Lung (tissue), 12 donors: Measurements from ENCODE around the gene ALPK1. TPM values are rescaled to one million over a fixed set of nuclear protein-coding genes. Genes with fewer than 3 reads are reported as not detected.
A peak's percentile ranks its signal among the peaks of the same experiment; 100 is the strongest.

Experiments
- ATAC-seq: fragments of 200-7000 bp; cut with Tn5 transposase; one replicate; pipeline ENCODE4 v1.9.1; 2020; ENCODE audit warnings: moderate number of reproducible peaks; ENCODE audit not compliant: insufficient read depth, low FRiP score
- DNase-seq, 3 donors: peaks; one replicate each; pipeline ENCODE4 v3.0.0-alpha.2; 2013 to 2017
- H3K27ac ChIP-seq, 2 donors: one replicate each; pipeline ENCODE4 v1.5.1; 2013; ENCODE audit warnings: mild to moderate bottlenecking in 2 of 2, moderate library complexity in 2 of 2, control low read depth in 1 of 2, inconsistent platforms in 1 of 2, low read depth in 1 of 2, low read length in 1 of 2
- H3K27me3 ChIP-seq, 3 donors: one replicate each; pipeline ENCODE4 v1.5.1; 2013; ENCODE audit warnings: low read length in 2 of 3; ENCODE audit not compliant: control insufficient read depth in 3 of 3, insufficient read depth in 3 of 3
- H3K36me3 ChIP-seq, 4 donors: one replicate each; pipeline ENCODE4 v1.5.1; 2013; ENCODE audit warnings: low read length in 4 of 4, mild to moderate bottlenecking in 1 of 4, moderate library complexity in 1 of 4; ENCODE audit not compliant: control insufficient read depth in 4 of 4, insufficient read depth in 4 of 4
- H3K4me1 ChIP-seq, 5 donors: one replicate each; pipeline ENCODE4 v1.5.1; 2013; ENCODE audit warnings: low read length in 5 of 5, mild to moderate bottlenecking in 2 of 5, moderate library complexity in 1 of 5; ENCODE audit not compliant: control insufficient read depth in 5 of 5, insufficient read depth in 5 of 5
- H3K4me3 ChIP-seq: one replicate; pipeline ENCODE4 v1.5.1; 2013; ENCODE audit warnings: mild to moderate bottlenecking, control low read depth, moderate library complexity
- H3K9ac ChIP-seq, 2 donors: one replicate each; pipeline ENCODE4 v1.5.1; 2013; ENCODE audit warnings: low read length in 2 of 2, control low read depth in 1 of 2; ENCODE audit not compliant: insufficient read depth in 1 of 2
- H3K9me3 ChIP-seq, 4 donors: one replicate each; pipeline ENCODE4 v1.5.1; 2013; ENCODE audit warnings: low read length in 3 of 4, mild to moderate bottlenecking in 1 of 4, moderate library complexity in 1 of 4; ENCODE audit not compliant: control insufficient read depth in 4 of 4, insufficient read depth in 3 of 4
- WGBS, 2 donors: extraction: QIAGEN DNeasy Blood & Tissue Kit; methylation state at CpG; one replicate each; pipeline ENCODE4 v1.1.7; 2013; 5-methylcytosine and 5-hydroxymethylcytosine counted together
- polyA plus RNA-seq, 2 donors: library from polyadenylated mRNA; stranded (reverse); fragments of 200-250 nt; gene quantifications; one replicate each; pipeline ENCODE4 v1.2.1, GENCODE V29; 2013
- total RNA-seq, 2 donors: library from RNA; depleted of rRNA in 1 of 2; stranded (reverse); fragments of >200 nt in 1 of 2; gene quantifications; one replicate each; pipeline ENCODE4 v1.2.1, GENCODE V29; 2014 to 2021
- TF ChIP-seq, protein P1 (sequence below): IDR thresholded peaks from 2 replicates; pipeline ENCODE4 v1.5.1; 2012; ENCODE audit warnings: mild to moderate bottlenecking; ENCODE audit errors: control extremely low read depth, extremely low read depth
- donor health status: control.
- donor health status: control.
- donor health status: Bipolar disorder and iron deficiency.
- donor health status: healthy.
- donor health status: DM: yes; HTN: yes; CAD: no.

ALPK1 gene
- total and polyA plus RNA-seq, 4 donors: 8.9 to 57.2 (median 23.4) TPM

DNA sequence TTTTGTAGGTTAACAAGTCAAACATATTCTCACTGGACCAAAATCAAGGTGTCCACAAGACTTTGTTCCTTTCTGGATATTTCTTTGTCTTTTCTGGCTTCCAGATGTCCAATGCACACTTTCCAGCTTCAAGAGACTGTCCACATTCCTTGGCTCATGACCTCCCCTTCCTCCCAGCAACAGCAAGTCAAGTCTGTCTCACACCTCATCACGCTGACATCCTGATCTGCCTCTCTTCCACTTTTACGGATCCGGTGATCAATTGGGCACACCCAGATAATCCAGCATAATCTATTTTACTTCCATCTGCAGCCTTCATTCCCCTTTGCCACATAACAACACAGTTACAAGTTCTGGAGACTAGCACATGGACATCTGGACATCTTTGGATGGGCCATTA lies 21.1 kb upstream of the ALPK1 start:
- DNase-seq (no peak), ATAC-seq (no peak)
- 91 to 92% methylated on average over 3 of the region's 3 CpGs for WGBS, 2 donors
- H3K4me3 ChIP-seq: no peak overlapping the region
- H3K9ac ChIP-seq: no peak overlapping the region
- H3K9me3 ChIP-seq: no peaks in the 10 kb centered on the region
- peaks cover 0 to 5% (median 1%) of the 10 kb centered on the region in 4 donors for H3K36me3 ChIP-seq
- no peaks in the 10 kb centered on the region for H3K27me3 ChIP-seq
- no peak overlapping the region for H3K27ac ChIP-seq
- peaks cover 0 to 6% (median 0%) of the 10 kb centered on the region in 5 donors for H3K4me1 ChIP-seq
- TF ChIP-seq, protein P1, sequence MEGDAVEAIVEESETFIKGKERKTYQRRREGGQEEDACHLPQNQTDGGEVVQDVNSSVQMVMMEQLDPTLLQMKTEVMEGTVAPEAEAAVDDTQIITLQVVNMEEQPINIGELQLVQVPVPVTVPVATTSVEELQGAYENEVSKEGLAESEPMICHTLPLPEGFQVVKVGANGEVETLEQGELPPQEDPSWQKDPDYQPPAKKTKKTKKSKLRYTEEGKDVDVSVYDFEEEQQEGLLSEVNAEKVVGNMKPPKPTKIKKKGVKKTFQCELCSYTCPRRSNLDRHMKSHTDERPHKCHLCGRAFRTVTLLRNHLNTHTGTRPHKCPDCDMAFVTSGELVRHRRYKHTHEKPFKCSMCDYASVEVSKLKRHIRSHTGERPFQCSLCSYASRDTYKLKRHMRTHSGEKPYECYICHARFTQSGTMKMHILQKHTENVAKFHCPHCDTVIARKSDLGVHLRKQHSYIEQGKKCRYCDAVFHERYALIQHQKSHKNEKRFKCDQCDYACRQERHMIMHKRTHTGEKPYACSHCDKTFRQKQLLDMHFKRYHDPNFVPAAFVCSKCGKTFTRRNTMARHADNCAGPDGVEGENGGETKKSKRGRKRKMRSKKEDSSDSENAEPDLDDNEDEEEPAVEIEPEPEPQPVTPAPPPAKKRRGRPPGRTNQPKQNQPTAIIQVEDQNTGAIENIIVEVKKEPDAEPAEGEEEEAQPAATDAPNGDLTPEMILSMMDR: no peak

DNA sequence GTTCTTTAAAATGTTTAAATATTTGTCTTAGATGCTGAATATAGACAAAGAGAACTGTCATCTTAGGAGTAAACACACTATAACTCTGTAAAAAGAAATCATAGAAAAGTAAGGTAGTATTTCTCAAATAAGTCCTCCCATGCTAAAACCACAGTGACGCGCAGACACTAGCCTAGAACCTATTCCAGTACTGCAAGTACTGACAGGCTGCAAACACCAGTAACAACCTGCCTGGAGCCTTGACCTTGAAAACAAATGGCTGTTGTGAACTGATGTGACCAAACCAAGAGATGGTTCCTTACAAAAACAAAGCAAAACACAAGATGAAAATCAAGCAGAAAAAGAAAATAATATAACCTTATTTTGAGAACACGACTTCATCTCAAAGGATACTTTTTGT lies 19.9 kb upstream of the ALPK1 start:
- TF ChIP-seq, protein P1: no peak
- Histone ChIP-seq H3K4me1 (peaks cover 0 to 6% (median 0%) of the 10 kb centered on the region in 5 donors), H3K27ac (no peak overlapping the region), H3K9me3 (no peaks in the 10 kb centered on the region), H3K9ac (no peak overlapping the region), H3K27me3 (no peaks in the 10 kb centered on the region), H3K4me3 (no peak overlapping the region), H3K36me3 (peaks cover 0 to 5% (median 1%) of the 10 kb centered on the region in 4 donors)
- DNase-seq (no peak), ATAC-seq (no peak)
- WGBS, 2 donors: 90 to 95% methylated on average over 3 of the region's 3 CpGs

DNA sequence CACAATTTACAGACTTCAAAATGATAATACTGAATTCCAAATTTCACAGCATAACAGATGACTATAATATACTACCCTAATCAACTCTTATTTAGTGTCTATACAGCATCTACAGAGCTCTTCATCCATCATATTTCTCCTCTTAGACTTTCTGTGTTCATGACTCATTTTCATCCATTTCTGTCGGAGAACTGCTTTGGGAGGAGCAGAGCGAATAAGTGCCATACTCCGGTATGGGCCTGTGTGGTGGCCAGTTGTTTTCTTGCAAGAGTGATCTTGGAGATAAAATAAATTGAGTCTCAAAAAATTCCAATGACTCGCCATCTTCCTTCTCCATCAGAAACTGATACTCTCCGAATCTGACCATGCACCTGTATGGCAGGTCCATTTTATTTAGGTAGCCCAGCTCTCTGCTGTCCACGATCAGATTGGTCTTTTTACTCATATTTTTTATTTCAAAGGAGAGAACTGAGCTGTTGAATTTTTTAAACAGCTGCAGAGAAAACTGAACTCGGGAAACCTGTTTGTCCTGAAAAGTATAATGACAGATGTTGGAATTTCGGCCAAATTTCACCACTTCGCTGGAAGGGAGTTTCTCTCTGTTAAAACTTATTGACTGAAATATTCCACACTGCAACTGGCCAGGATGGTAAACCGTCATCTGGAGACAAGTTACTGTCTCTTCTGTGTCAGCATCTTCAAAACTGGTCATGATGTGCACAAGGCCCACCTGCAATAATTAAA lies 19.3 kb upstream of the ALPK1 start:
- Histone ChIP-seq H3K9ac (no peak overlapping the region), H3K27ac (no peak overlapping the region), H3K27me3 (no peaks in the 10 kb centered on the region), H3K36me3 (peaks cover 0 to 5% (median 2%) of the 10 kb centered on the region in 4 donors), H3K4me1 (peaks cover 0 to 6% (median 0%) of the 10 kb centered on the region in 5 donors), H3K4me3 (no peak overlapping the region), H3K9me3 (no peaks in the 10 kb centered on the region)
- ATAC-seq (no peak), DNase-seq (peak in 2 of 3 donors; percentile 18 to 40)
- WGBS, 2 donors: 80 to 92% methylated on average over 10 of the region's 10 CpGs
- TF ChIP-seq, protein P1: no peak
